ENCODE results near the gene SCN2A. TPM values are rescaled to one million over a fixed set of nuclear protein-coding genes. Genes with fewer than 3 reads are reported as not detected.

The SCN2A gene
- total and polyA plus RNA-seq, 2 of the 4 experiments (the other 2 are of a cell fraction): 0.24 to 0.54 TPM

GRCh38 chr2:165289069-165289468 lies 49.9 kb downstream of the SCN2A start:
- H2AK5ac ChIP-seq (ENCODE audit: low read depth, low read length): no peak overlapping the region
- intact Hi-C loops (cut with micrococcal nuclease) (no loop called here), dilution Hi-C loops (cut with HindIII; ENCODE audit: low sequenced_read_pairs, unreplicated experiment) (no loop called here), in situ Hi-C loops (cut with MboI; ENCODE audit: low sequenced_read_pairs) (no loop called here)
- DNase-seq (no peak), ATAC-seq (ENCODE audit: low read depth) (no peak)
- no peak overlapping the region for H4K91ac ChIP-seq (ENCODE audit: insufficient read depth, low read depth, low read length)
- WGBS, 2 experiments (ENCODE audit: extremely low coverage in 2 of 2, insufficient read length in 1 of 2): no CpG with 5 or more reads among the region's 2 CpGs
- no peaks in the 10 kb centered on the region for H3K9me3 ChIP-seq (ENCODE audit: control insufficient read depth, insufficient read depth, low read length)
- CTCF ChIA-PET: no interaction called here
- H2AFZ ChIP-seq (replicated peaks; ENCODE audit: low read length, poor library complexity): no peak overlapping the region
- no peaks in the 10 kb centered on the region for H3K4me1 ChIP-seq (ENCODE audit: control insufficient read depth, insufficient read depth, low read length)
- H3K36me3 ChIP-seq (ENCODE audit: control insufficient read depth, insufficient read depth, low read length): no peaks in the 10 kb centered on the region
- POLR2A ChIA-PET (ENCODE audit: unreplicated experiment): no interaction called here
- no peak overlapping the region for H3K4me2 ChIP-seq (ENCODE audit: low read depth, low read length)
- H2BK120ac ChIP-seq (ENCODE audit: low read depth, low read length): no peak overlapping the region
- H2AK9ac ChIP-seq (replicated peaks; ENCODE audit: low read depth, low read length, poor library complexity): no peak overlapping the region
- H3K56ac ChIP-seq (ENCODE audit: extremely low read depth, insufficient read depth, low read length): no peak overlapping the region
- no peak overlapping the region for H3K4me3 ChIP-seq (ENCODE audit: insufficient read depth, low read depth, low read length)
- no peak overlapping the region for H2BK15ac ChIP-seq (ENCODE audit: low read depth, low read length)
- no peak overlapping the region for H4K8ac ChIP-seq (ENCODE audit: low read depth in 2 of 2, low read length in 2 of 2)
- H3K9ac ChIP-seq (ENCODE audit: low read depth, low read length): no peak overlapping the region
- no peaks in the 10 kb centered on the region for H4K20me1 ChIP-seq (ENCODE audit: insufficient read depth, low read length)
- no peak overlapping the region for H3K14ac ChIP-seq (replicated peaks; ENCODE audit: low read depth, low read length)
- no peak overlapping the region for H3K23ac ChIP-seq (ENCODE audit: low read depth, low read length)
- no peak overlapping the region for H3K18ac ChIP-seq (ENCODE audit: low read depth, low read length)
- no peak overlapping the region for H4K5ac ChIP-seq (ENCODE audit: low read depth, low read length)
- H3K9me1 ChIP-seq (ENCODE audit: insufficient read depth, low read length): no peaks in the 10 kb centered on the region
- BruUV-seq (replicated peaks): no TSS peak
- H3K4ac ChIP-seq (ENCODE audit: low read depth, low read length): no peak overlapping the region
- no peak overlapping the region for H3K27ac ChIP-seq (ENCODE audit: insufficient read depth, low read length)
- H2BK20ac ChIP-seq (ENCODE audit: low read depth, low read length): no peak overlapping the region
- no peak for TF ChIP-seq SMC3 (IDR thresholded peaks at IDR 0.05; ENCODE audit: low read depth, low read length)
- TF ChIP-seq MAFK (IDR thresholded peaks at IDR 0.05; ENCODE audit: low read depth, low read length): peak; percentile 77
- TF ChIP-seq ELK1 (IDR thresholded peaks at IDR 0.05; ENCODE audit: borderline replicate concordance, low read depth, low read length): no peak
- no peak for TF ChIP-seq POLR2A (IDR thresholded peaks at IDR 0.05; ENCODE audit: low read depth, low read length)
- no peak for TF ChIP-seq RCOR1 (IDR thresholded peaks at IDR 0.05; ENCODE audit: insufficient replicate concordance, low read length)
- no peak for TF ChIP-seq RFX5 (IDR thresholded peaks at IDR 0.05; ENCODE audit: low read depth, low read length)
- H3K79me1 ChIP-seq (ENCODE audit: low read depth in 1 of 2, low read length in 2 of 2): no peaks in the 10 kb centered on the region
- H2BK5ac ChIP-seq (ENCODE audit: low read depth, low read length, poor library complexity, severe bottlenecking): no peak overlapping the region
- H3K27me3 ChIP-seq (ENCODE audit: control insufficient read depth, insufficient read depth, low read length): no peaks in the 10 kb centered on the region
